B cell (primary cell): ENCODE measurements around the gene TRPM7.

Experiments used
- EZH2 ChIP-seq: IDR thresholded peaks from 2 replicates; pipeline ENCODE4 v1.6.1; 2012; ENCODE audit warnings: borderline replicate concordance, low read depth, mild to moderate bottlenecking, moderate library complexity, low read length; ENCODE audit not compliant: insufficient read depth, poor library complexity, severe bottlenecking
- TF ChIP-seq, protein P1 (sequence below): fragments of 200-600 bp; IDR thresholded peaks from one replicate; pipeline ENCODE4 v1.8.0; 2022; ENCODE audit warnings: antibody characterized with exemption, mild to moderate bottlenecking

DNA sequence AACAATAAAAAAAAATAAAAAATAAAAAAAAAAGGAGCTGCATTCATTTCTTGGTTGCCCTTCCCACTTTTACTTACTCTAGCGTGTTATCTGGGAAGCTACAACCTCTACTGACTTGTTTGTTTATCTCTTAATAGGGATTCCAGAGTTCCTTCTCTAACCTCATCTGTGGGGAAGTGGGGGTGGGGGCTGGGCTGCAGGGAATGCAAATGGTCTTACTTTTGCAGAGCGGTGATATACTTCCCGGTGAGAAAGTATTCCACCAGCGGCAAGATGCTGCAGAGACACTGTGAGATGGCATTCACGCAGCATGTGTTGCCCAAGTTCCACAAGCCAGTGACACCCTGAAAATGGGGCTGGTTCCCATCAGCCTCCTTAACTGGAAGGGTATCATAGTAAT lies 142.2 kb downstream of the TRPM7 start:
- TF ChIP-seq, protein P1, sequence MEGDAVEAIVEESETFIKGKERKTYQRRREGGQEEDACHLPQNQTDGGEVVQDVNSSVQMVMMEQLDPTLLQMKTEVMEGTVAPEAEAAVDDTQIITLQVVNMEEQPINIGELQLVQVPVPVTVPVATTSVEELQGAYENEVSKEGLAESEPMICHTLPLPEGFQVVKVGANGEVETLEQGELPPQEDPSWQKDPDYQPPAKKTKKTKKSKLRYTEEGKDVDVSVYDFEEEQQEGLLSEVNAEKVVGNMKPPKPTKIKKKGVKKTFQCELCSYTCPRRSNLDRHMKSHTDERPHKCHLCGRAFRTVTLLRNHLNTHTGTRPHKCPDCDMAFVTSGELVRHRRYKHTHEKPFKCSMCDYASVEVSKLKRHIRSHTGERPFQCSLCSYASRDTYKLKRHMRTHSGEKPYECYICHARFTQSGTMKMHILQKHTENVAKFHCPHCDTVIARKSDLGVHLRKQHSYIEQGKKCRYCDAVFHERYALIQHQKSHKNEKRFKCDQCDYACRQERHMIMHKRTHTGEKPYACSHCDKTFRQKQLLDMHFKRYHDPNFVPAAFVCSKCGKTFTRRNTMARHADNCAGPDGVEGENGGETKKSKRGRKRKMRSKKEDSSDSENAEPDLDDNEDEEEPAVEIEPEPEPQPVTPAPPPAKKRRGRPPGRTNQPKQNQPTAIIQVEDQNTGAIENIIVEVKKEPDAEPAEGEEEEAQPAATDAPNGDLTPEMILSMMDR: no peak
- TF ChIP-seq EZH2: no peak
